Measurements from ENCODE around the gene ACSL6.

ACSL6 gene

GRCh38 chr5:131979816-131980215 lies 31.6 kb downstream of the ACSL6 start:
- no peak for DNase-seq (ENCODE audit: low read depth in 2 of 2)

GRCh38 chr5:131977212-131977604 lies 34.2 kb downstream of the ACSL6 start:
- no peak for DNase-seq (ENCODE audit: low read depth in 2 of 2)

GRCh38 chr5:131976414-131977211 lies 34.8 kb downstream of the ACSL6 start:
- DNase-seq (ENCODE audit: low read depth in 2 of 2), result no peak

- no peak for DNase-seq (ENCODE audit: low read depth in 2 of 2)
Measured at GRCh38 chr5:131974956-131975726, 36.3 kb downstream of the ACSL6 start.

GRCh38 chr5:131974622-131974955 lies 36.9 kb downstream of the ACSL6 start:
- no peak for DNase-seq (ENCODE audit: low read depth in 2 of 2)

GRCh38 chr5:131974016-131974415 lies 37.4 kb downstream of the ACSL6 start:
- DNase-seq (ENCODE audit: low read depth in 2 of 2), result no peak

GRCh38 chr5:131973089-131973712 lies 38.3 kb downstream of the ACSL6 start:
- DNase-seq (ENCODE audit: low read depth in 2 of 2), result no peak

GRCh38 chr5:131968396-131968954 lies 43.0 kb downstream of the ACSL6 start:
- DNase-seq (ENCODE audit: low read depth in 2 of 2), result no peak

GRCh38 chr5:131966551-131966950 lies 44.9 kb downstream of the ACSL6 start:
- DNase-seq (ENCODE audit: low read depth in 2 of 2), result no peak

- no peak for DNase-seq (ENCODE audit: low read depth in 2 of 2)
Measured at GRCh38 chr5:131965826-131966415, 45.5 kb downstream of the ACSL6 start.

- no peak for DNase-seq (ENCODE audit: low read depth in 2 of 2)
Measured at GRCh38 chr5:131959906-131960305, 51.6 kb downstream of the ACSL6 start.

GRCh38 chr5:131959136-131959535 lies 52.3 kb downstream of the ACSL6 start:
- no peak for DNase-seq (ENCODE audit: low read depth in 2 of 2)

GRCh38 chr5:131957721-131958441 lies 53.6 kb downstream of the ACSL6 start:
- DNase-seq (ENCODE audit: low read depth in 2 of 2), result no peak

GRCh38 chr5:131953969-131954368 lies 57.5 kb downstream of the ACSL6 start:
- no peak for DNase-seq (ENCODE audit: low read depth in 2 of 2)

- no peak for DNase-seq (ENCODE audit: low read depth in 2 of 2)
Measured at GRCh38 chr5:131952301-131952857, 59.1 kb downstream of the ACSL6 start.

- no peak for DNase-seq (ENCODE audit: low read depth in 2 of 2)
Measured at GRCh38 chr5:131950706-131951105, 60.8 kb downstream of the ACSL6 start.

- no peak for DNase-seq (ENCODE audit: low read depth in 2 of 2)
Measured at GRCh38 chr5:131947445-131947844, 64.0 kb downstream of the ACSL6 start.

- no peak for DNase-seq (ENCODE audit: low read depth in 2 of 2)
Measured at GRCh38 chr5:131945551-131946168, 65.8 kb downstream of the ACSL6 start, which contains the start of gene MEIKIN. MEIKIN (minus strand) TSS chr5:131945663; CDS start chr5:131945505, 158 bp downstream.

GRCh38 chr5:131944702-131945550 lies 66.5 kb downstream of the ACSL6 start:
- DNase-seq (ENCODE audit: low read depth in 2 of 2), result no peak

GRCh38 chr5:131943916-131944315 lies 67.5 kb downstream of the ACSL6 start:
- no peak for DNase-seq (ENCODE audit: low read depth in 2 of 2)

Measured in stimulated activated CD4-positive, alpha-beta T cell treated with anti-CD3 and anti-CD28 coated beads, Interleukin-12 subunit alpha, Interleukin-12 subunit beta, amount 100 ng/mL, for 24 hours (primary cell).